HG02970 (cell line): ENCODE data around the gene SLC27A5.
"Not testable (repeated sequence)": the region's sequence is repeated elsewhere in the genome, so short reads cannot be mapped to it uniquely, and the experiment has no call there.

ENCODE experiments used
- ATAC-seq: cut with Tn5 transposase; IDR thresholded peaks from one replicate; pipeline ENCODE4 v1.9.1; 2021; ENCODE audit warnings: mild to moderate bottlenecking, moderate library complexity, moderate number of reproducible peaks; ENCODE audit not compliant: unreplicated experiment, low FRiP score

Gene SLC27A5

GRCh38 chr19:58529405-58529804 lies 17.6 kb upstream of the SLC27A5 start:
- ATAC-seq: no peak

GRCh38 chr19:58522709-58523108 lies 10.9 kb upstream of the SLC27A5 start:
- no peak for ATAC-seq

- no peak for ATAC-seq
Observed at GRCh38 chr19:58521651-58522050, 9.9 kb upstream of the SLC27A5 start.

- ATAC-seq: no peak
Observed at GRCh38 chr19:58520257-58520599, 8.4 kb upstream of the SLC27A5 start.

- peak; percentile 84 for ATAC-seq
Observed at GRCh38 chr19:58519355-58520256, 7.8 kb upstream of the SLC27A5 start, which contains the start of gene ZBTB45. ZBTB45 (minus strand) TSS chr19:58519810; CDS start chr19:58517673, 2,137 bp downstream.

GRCh38 chr19:58519087-58519354 lies 7.2 kb upstream of the SLC27A5 start:
- ATAC-seq: no peak

- ATAC-seq: no peak
Observed at GRCh38 chr19:58518256-58519086, 6.7 kb upstream of the SLC27A5 start.

- no peak for ATAC-seq
Observed at GRCh38 chr19:58516964-58517833, 5.4 kb upstream of the SLC27A5 start.

- no peak for ATAC-seq
Observed at GRCh38 chr19:58516246-58516836, 4.5 kb upstream of the SLC27A5 start.

GRCh38 chr19:58515259-58515658 lies 3.5 kb upstream of the SLC27A5 start:
- ATAC-seq: no peak

- ATAC-seq: no peak
Observed at GRCh38 chr19:58514564-58515022, 2.8 kb upstream of the SLC27A5 start.

GRCh38 chr19:58513694-58514563 lies 2.1 kb upstream of the SLC27A5 start:
- ATAC-seq: peak; percentile 61

- no peak for ATAC-seq
Observed at GRCh38 chr19:58513213-58513693, 1.5 kb upstream of the SLC27A5 start.

- no peak for ATAC-seq
Observed at GRCh38 chr19:58510084-58510862, 1.5 kb downstream of the SLC27A5 start.

GRCh38 chr19:58509731-58510083 lies 2.1 kb downstream of the SLC27A5 start:
- no peak for ATAC-seq

GRCh38 chr19:58507602-58508223 lies 4.1 kb downstream of the SLC27A5 start:
- ATAC-seq: not testable (repeated sequence)

GRCh38 chr19:58500242-58500641 lies 11.6 kb downstream of the SLC27A5 start:
- no peak for ATAC-seq
